ENCODE measurements around the gene HDAC4. TPM values are rescaled to one million over a fixed set of nuclear protein-coding genes. Genes with fewer than 3 reads are reported as not detected.

The HDAC4 gene
- total RNA-seq, 1 donor from 2014 or later, result 12.9 TPM

GRCh38 chr2:239112127-239112774 lies 288.6 kb downstream of the HDAC4 start:
- DNase-seq (ENCODE audit: low read depth in 2 of 2), result no peak

GRCh38 chr2:239111401-239112100 lies 289.3 kb downstream of the HDAC4 start:
- no peak for DNase-seq (ENCODE audit: low read depth in 2 of 2)

GRCh38 chr2:239110595-239111048 lies 290.2 kb downstream of the HDAC4 start:
- DNase-seq (ENCODE audit: low read depth in 2 of 2), result no peak

- DNase-seq (ENCODE audit: low read depth in 2 of 2), result no peak
These were observed 290.8 kb downstream of the HDAC4 start for GRCh38 chr2:239109928-239110545.

- peak in 1 of 2 donors; percentile 53 for DNase-seq (ENCODE audit: low read depth in 2 of 2)
These were observed 291.5 kb downstream of the HDAC4 start for GRCh38 chr2:239109041-239109927.

DNA sequence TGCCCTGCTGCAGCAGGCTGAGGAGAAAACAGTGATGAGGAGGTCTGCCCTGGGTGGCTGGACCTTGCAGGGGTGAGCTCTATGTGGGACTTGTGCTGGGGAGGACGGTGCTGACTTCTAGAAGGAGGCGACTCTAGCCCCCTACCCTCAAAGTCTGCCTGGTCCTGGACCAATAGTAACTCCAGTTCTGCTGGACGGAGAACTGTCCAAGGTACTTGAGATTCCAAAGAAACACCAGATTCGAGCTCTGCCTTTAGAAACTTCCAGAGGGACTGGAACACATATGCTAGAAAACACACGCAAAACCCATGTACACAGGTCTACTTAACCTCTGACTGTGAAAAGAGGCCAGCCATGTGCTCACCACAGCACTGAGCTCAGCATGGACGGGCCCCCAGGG lies 292.4 kb downstream of the HDAC4 start:
- DNase-seq (ENCODE audit: low read depth in 2 of 2), result peak in 1 of 2 donors; percentile 13

- no peak for DNase-seq (ENCODE audit: low read depth in 2 of 2)
These were observed 292.9 kb downstream of the HDAC4 start for GRCh38 chr2:239107936-239108335.

DNA sequence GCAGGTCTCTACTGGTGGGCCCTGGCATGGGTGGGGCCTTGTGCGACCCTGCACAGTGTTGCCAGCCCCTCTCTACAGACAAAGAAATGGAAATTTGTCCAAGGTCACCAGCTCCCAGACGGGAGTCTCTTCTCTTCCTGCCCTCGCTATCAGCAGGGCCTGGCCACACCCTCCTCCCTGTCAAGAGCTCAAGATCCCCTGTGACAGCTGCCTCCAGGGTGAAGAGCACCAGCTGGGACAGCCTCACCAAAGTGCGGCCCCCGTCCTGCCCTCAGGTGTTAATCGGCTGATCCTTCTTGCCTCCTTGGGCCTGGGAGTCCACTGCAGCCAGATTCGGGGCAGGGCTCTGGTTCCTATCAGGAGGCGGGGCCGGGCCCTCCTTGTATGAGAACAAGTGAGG lies 293.9 kb downstream of the HDAC4 start:
- DNase-seq (ENCODE audit: low read depth in 2 of 2), result no peak

GRCh38 chr2:239106314-239106908 lies 294.4 kb downstream of the HDAC4 start:
- DNase-seq (ENCODE audit: low read depth in 2 of 2), result peak; percentile 77 to 86

DNA sequence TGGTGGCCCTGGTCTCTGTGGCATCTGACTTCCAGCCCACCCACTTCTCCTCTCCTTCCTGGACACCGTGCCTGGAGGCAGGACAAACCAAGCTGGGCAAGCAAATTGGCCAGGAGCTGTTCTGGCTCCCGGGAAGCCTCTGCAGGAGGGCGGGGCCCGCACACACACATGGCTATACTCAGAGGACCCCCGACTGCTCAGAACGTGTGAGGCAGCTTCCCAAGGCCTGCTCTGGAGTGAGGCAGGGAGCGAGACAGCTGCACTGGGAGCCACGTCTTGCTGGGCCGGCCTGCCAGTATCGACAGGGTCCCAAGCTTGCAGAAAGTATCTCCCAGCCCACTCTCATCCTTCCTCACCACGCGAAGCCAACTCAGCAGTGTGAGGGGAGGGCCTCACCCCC lies 295.6 kb downstream of the HDAC4 start:
- no peak for DNase-seq (ENCODE audit: low read depth in 2 of 2)

DNA sequence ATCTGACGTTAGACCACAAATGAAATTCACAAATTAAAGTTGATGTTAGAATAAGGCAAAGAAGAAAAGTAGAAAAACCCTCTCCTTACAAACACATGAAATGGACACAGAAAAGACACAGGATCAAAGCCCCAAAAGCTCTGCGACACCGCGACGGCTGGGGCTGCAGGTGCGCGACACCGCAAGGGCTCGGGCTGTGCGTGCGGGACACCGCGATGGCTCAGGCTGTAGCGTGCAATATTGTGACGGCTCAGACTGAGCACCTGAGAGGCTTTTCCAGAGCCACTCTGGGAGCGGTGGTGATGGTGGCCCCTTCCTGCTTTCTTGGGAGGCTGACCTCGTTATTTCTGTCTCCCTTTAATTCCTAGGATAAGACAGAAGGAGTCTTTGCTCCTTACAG lies 296.0 kb downstream of the HDAC4 start:
- DNase-seq (ENCODE audit: low read depth in 2 of 2), result no peak

DNA sequence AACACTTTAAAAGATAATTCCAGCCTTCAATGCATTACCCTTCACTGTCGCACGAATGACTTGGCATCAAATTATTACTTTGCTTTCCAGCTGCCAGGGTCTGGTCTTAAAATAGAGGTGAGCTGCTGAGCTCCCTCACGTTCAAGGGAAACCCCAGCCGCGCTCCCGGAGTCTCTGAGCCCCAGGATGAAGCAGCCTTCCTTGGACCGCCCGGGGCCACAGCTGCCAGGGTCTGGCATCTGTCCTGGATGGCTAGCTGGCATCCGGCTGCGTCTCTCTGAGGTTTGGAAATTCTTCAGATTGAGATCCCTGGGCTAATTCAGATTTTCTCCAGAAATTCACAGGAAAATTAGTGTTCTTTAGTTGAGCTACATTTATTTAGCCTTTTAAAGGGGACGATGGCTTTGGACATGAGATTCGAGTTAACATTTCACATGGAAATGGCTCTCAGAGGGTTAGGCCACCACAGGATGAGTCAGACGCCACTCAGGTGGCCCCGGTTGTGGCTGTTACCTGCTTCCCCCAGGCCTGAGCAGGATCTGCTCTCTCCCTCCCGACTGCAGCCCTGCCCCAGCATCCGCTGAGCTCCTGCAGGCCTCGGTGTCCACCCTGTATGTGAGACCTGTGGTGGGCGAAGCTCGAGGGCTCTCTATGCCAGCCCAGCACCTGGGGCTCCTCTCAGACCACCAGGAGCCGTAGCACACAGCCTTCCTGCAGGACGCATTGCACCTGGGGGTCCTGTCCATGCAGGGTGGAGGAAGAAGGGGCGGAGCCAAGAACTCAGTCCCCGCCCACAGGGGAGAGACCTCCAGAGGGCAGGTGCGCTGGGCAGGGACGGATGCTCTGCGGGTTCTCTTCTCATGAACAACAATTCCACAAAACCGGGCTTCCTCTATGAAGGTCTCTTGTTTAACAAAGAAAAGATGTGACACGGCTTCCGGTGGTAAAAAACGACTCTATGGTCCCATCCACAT lies 297.4 kb downstream of the HDAC4 start:
- DNase-seq (ENCODE audit: low read depth in 2 of 2), result no peak

DNA sequence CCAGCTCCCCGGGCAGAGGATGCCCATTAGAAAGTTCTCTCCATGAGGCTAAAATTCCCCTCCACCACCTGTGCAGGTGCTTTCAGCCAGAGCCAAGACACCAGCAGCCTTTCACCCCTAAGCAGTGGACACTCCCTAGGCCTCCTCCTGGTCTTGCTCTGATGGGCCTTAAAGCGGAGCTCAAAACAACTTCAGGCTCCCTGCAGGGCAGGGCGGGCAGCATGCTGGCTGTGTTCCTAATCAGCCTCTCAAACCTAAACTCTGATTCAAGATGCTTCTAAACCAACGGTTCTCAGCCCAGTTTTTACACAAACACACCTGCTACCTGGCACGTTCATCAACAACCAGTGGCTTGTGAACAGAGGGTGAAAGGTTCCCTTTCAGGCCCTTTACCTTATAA lies 298.6 kb downstream of the HDAC4 start:
- no peak for DNase-seq (ENCODE audit: low read depth in 2 of 2)

DNA sequence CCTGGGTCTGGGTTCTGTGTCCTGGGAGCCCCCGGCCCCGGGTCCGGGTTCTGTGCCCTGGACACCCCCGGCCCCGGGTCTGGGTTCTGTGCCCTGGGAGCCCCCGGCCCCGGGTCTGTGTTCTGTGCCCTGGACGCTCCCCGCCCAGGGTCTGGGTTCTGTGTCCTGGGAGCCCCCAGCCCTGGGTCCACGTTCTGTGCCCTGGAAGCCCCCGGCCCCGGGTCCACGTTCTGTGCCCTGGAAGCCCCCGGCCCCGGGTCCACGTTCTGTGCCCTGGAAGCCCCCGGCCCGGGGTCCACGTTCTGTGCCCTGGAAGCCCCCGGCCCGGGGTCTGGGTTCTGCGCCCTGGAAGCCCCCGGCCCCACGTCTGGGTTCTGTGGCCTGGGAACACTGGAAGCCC lies 299.0 kb downstream of the HDAC4 start:
- no peak for DNase-seq (ENCODE audit: low read depth in 2 of 2)

GRCh38 chr2:239101071-239101470 lies 299.7 kb downstream of the HDAC4 start:
- DNase-seq (ENCODE audit: low read depth in 2 of 2), result no peak

- DNase-seq (ENCODE audit: low read depth in 2 of 2), result no peak
These were observed 301.3 kb downstream of the HDAC4 start for GRCh38 chr2:239099474-239099873.

DNA sequence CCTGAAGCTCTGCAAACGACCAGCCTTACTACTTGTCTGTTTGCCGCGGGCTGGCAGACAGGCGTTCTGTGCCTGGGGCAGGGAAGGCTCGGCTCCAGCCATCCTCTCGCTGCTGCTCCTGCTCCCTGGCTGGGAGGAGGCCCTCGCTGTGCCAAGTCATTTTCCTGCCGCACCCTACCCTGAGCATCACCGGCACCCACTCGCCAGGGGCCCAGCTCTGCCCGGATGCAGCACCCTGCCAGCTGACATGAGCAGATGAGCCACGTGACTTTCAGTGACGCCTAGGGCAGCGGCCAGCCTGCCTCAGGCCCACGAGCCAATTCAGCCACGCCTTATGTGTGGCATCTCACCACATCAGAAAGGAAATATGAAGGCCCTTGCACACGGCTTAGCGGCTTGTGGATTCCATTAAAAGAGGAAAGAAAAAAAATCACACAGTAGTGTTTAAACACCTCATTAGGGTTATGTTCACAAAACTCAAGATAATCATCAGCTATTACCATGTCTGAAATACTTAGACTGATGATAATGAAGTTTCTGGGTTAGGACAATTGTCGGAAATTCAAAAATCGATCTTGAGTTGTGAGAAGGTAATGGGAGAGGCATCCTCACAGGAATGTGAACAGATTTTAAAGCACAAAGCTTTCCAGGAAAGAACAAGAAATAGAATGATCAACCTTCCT lies 302.4 kb downstream of the HDAC4 start:
- peak in 1 of 2 donors; percentile 25 for DNase-seq (ENCODE audit: low read depth in 2 of 2)

- DNase-seq (ENCODE audit: low read depth in 2 of 2), result no peak
These were observed 303.5 kb downstream of the HDAC4 start for GRCh38 chr2:239097428-239097696.

- DNase-seq (ENCODE audit: low read depth in 2 of 2), result no peak
These were observed 304.0 kb downstream of the HDAC4 start for GRCh38 chr2:239096676-239097427.

Measured in lung microvascular endothelial cell (primary cell).